ENCODE data around the gene CNKSR3. TPM values are rescaled to one million over a fixed set of nuclear protein-coding genes. Genes with fewer than 3 reads are reported as not detected.

The CNKSR3 gene
- total RNA-seq, 4 donors from 2014 or later = 10.4 to 23.9 (median 19.6) TPM

- DNase-seq (ENCODE audit: extremely low spot score) = no peak
- H3K4me1 ChIP-seq = peaks cover 12 to 26% (median 22%) of the 10 kb centered on the region in 4 donors
- H3K27me3 ChIP-seq = no peaks in the 10 kb centered on the region
- H3K9me3 ChIP-seq = no peaks in the 10 kb centered on the region
- peaks cover 0 to 28% (median 3%) of the 10 kb centered on the region in 4 donors for H3K36me3 ChIP-seq
- H3K27ac ChIP-seq (replicated peaks in 1 of 4) = no peak overlapping the region
- H3K4me3 ChIP-seq = no peak overlapping the region
- 96% methylated on average over 6 of the region's 6 CpGs for WGBS
- intact Hi-C loops (cut with DNase I) = loop anchor here (10.0 kb wide), 1 partner anchor 247 kb away; no protein-coding TSS in a partner anchor
- no peak for TF ChIP-seq EP300 (IDR thresholded peaks at IDR 0.05)
- no peak for TF ChIP-seq POLR2AphosphoS5 (IDR thresholded peaks at IDR 0.05)
- TF ChIP-seq CTCF (IDR thresholded peaks at IDR 0.05) = no peak
- TF ChIP-seq POLR2A (IDR thresholded peaks at IDR 0.05; ENCODE audit: low read depth) = no peak
Measured at GRCh38 chr6:154402081-154402780, 108.3 kb downstream of the CNKSR3 start.

- 84% methylated on average over 5 of the region's 5 CpGs for WGBS
- H3K27ac ChIP-seq (replicated peaks in 1 of 4) = no peak overlapping the region
Measured at GRCh38 chr6:154399097-154399496, 111.4 kb downstream of the CNKSR3 start.

GRCh38 chr6:154397491-154398195 lies 112.8 kb downstream of the CNKSR3 start:
- Histone ChIP-seq H3K4me3 (no peak overlapping the region), H3K27me3 (no peaks in the 10 kb centered on the region), H3K27ac (replicated peaks in 1 of 4) (no peak overlapping the region), H3K36me3 (peaks cover 0 to 13% (median 3%) of the 10 kb centered on the region in 4 donors), H3K4me1 (no peaks in the 10 kb centered on the region), H3K9me3 (no peaks in the 10 kb centered on the region)
- intact Hi-C loops (cut with DNase I) = no loop called here
- DNase-seq (ENCODE audit: extremely low spot score) = no peak
- WGBS = 93% methylated on average over 9 of the region's 9 CpGs
- TF ChIP-seq POLR2AphosphoS5 (IDR thresholded peaks at IDR 0.05) = no peak
- TF ChIP-seq CTCF (IDR thresholded peaks at IDR 0.05) = no peak
- no peak for TF ChIP-seq POLR2A (IDR thresholded peaks at IDR 0.05; ENCODE audit: low read depth)
- no peak for TF ChIP-seq EP300 (IDR thresholded peaks at IDR 0.05)

More at GRCh38 chr6:154399097-154399496, 111.4 kb downstream of the CNKSR3 start:
- peaks cover 0 to 13% (median 3%) of the 10 kb centered on the region in 4 donors for H3K36me3 ChIP-seq
- intact Hi-C loops (cut with DNase I) = no loop called here
- no peaks in the 10 kb centered on the region for H3K9me3 ChIP-seq
- no peaks in the 10 kb centered on the region for H3K27me3 ChIP-seq
- no peak overlapping the region for H3K4me3 ChIP-seq
- peaks cover 8 to 10% (median 9%) of the 10 kb centered on the region in 4 donors for H3K4me1 ChIP-seq
- TF ChIP-seq POLR2AphosphoS5 (IDR thresholded peaks at IDR 0.05) = no peak
- TF ChIP-seq POLR2A (IDR thresholded peaks at IDR 0.05; ENCODE audit: low read depth) = no peak
- no peak for TF ChIP-seq EP300 (IDR thresholded peaks at IDR 0.05)
- no peak for TF ChIP-seq CTCF (IDR thresholded peaks at IDR 0.05)
- DNase-seq (ENCODE audit: extremely low spot score) = no peak

- Histone ChIP-seq H3K27ac (replicated peaks in 1 of 4) (no peak overlapping the region), H3K27me3 (no peaks in the 10 kb centered on the region), H3K9me3 (no peaks in the 10 kb centered on the region), H3K4me3 (no peak overlapping the region), H3K4me1 (no peaks in the 10 kb centered on the region), H3K36me3 (peaks cover 0 to 4% (median under 1%) of the 10 kb centered on the region in 4 donors)
- TF ChIP-seq POLR2A (IDR thresholded peaks at IDR 0.05; ENCODE audit: low read depth) = no peak
- TF ChIP-seq POLR2AphosphoS5 (IDR thresholded peaks at IDR 0.05) = no peak
- no peak for TF ChIP-seq CTCF (IDR thresholded peaks at IDR 0.05)
- TF ChIP-seq EP300 (IDR thresholded peaks at IDR 0.05) = no peak
- DNase-seq (ENCODE audit: extremely low spot score) = no peak
- intact Hi-C loops (cut with DNase I) = no loop called here
- WGBS = 90% methylated on average over 6 of the region's 6 CpGs
Measured at GRCh38 chr6:154395878-154396277, 114.6 kb downstream of the CNKSR3 start.
